ENCODE data around the gene RASL12. TPM values are rescaled to one million over a fixed set of nuclear protein-coding genes. Genes with fewer than 3 reads are reported as not detected.

The RASL12 gene
- total and polyA plus RNA-seq, 7 donors, result 1.8 to 102 (median 29.1) TPM

- Histone ChIP-seq H3K4me1 (peaks cover 3 to 82% (median 74%) of the 10 kb centered on the region in 4 donors), H3K36me3 (peaks cover 0 to 9% (median 4%) of the 10 kb centered on the region in 4 donors), H3K27me3 (no peaks in the 10 kb centered on the region), H3K4me3 (no peak overlapping the region), H3K27ac (peak overlapping the region; percentile 82 to 95 (median 89)), H3K9me3 (no peaks in the 10 kb centered on the region)
- DNase-seq, result peak; percentile 64
- intact Hi-C loops (cut with DNase I), result no loop called here
- TF ChIP-seq POLR2AphosphoS5 (IDR thresholded peaks at IDR 0.05) (no peak), CTCF (IDR thresholded peaks at IDR 0.05) (no peak), EP300 (IDR thresholded peaks at IDR 0.05) (no peak)
- 93 to 94% methylated on average over 17 of the region's 17 CpGs for WGBS, 2 donors
Observed at GRCh38 chr15:65092911-65093792, 25.4 kb upstream of the RASL12 start.

GRCh38 chr15:65091946-65092770 lies 24.4 kb upstream of the RASL12 start:
- no peaks in the 10 kb centered on the region for H3K27me3 ChIP-seq
- H3K9me3 ChIP-seq, result no peaks in the 10 kb centered on the region
- DNase-seq, result peak; percentile 58
- peaks cover 3 to 90% (median 83%) of the 10 kb centered on the region in 4 donors for H3K4me1 ChIP-seq
- H3K27ac ChIP-seq, result peak overlapping the region; percentile 82 to 95 (median 89)
- no peak overlapping the region for H3K4me3 ChIP-seq
- TF ChIP-seq POLR2AphosphoS5 (IDR thresholded peaks at IDR 0.05) (no peak), EP300 (IDR thresholded peaks at IDR 0.05) (no peak), POLR2A (IDR thresholded peaks at IDR 0.05) (no peak), CTCF (IDR thresholded peaks at IDR 0.05) (no peak)
- WGBS, 2 donors, result 85 to 87% methylated on average over 12 of the region's 12 CpGs
- H3K36me3 ChIP-seq, result no peaks in the 10 kb centered on the region
- intact Hi-C loops (cut with DNase I), result no loop called here

GRCh38 chr15:65089206-65089824 lies 21.5 kb upstream of the RASL12 start:
- intact Hi-C loops (cut with DNase I), result loop anchor here (5.0 kb wide), 1 partner anchor 97 kb away; no protein-coding TSS in a partner anchor
- WGBS, 2 donors, result 80 to 82% methylated on average over 5 of the region's 5 CpGs
- no peak overlapping the region for H3K4me3 ChIP-seq
- peaks cover 1 to 88% (median 80%) of the 10 kb centered on the region in 4 donors for H3K4me1 ChIP-seq
- TF ChIP-seq POLR2A (IDR thresholded peaks at IDR 0.05) (no peak), CTCF (IDR thresholded peaks at IDR 0.05) (no peak), POLR2AphosphoS5 (IDR thresholded peaks at IDR 0.05) (peak in 2 of 4 donors; percentile 43 to 46)
- no peaks in the 10 kb centered on the region for H3K36me3 ChIP-seq
- H3K9me3 ChIP-seq, result no peaks in the 10 kb centered on the region
- peak; percentile 71 for DNase-seq
- H3K27me3 ChIP-seq, result no peaks in the 10 kb centered on the region
- peak overlapping the region; percentile 93 to 95 (median 94) for H3K27ac ChIP-seq

GRCh38 chr15:65088643-65089021 lies 20.8 kb upstream of the RASL12 start:
- H3K36me3 ChIP-seq, result no peaks in the 10 kb centered on the region
- H3K27ac ChIP-seq, result peak overlapping the region; percentile 93 to 95 (median 94)
- WGBS, 2 donors, result 12 to 62% methylated on average over 6 of the region's 6 CpGs
- DNase-seq, result no peak
- intact Hi-C loops (cut with DNase I), result loop anchor here (5.0 kb wide), 1 partner anchor 96 kb away; no protein-coding TSS in a partner anchor
- peaks cover 0 to 87% (median 76%) of the 10 kb centered on the region in 4 donors for H3K4me1 ChIP-seq
- no peak overlapping the region for H3K4me3 ChIP-seq
- no peaks in the 10 kb centered on the region for H3K9me3 ChIP-seq
- H3K27me3 ChIP-seq, result no peaks in the 10 kb centered on the region
- TF ChIP-seq POLR2A (IDR thresholded peaks at IDR 0.05) (no peak), EP300 (IDR thresholded peaks at IDR 0.05) (no peak), CTCF (IDR thresholded peaks at IDR 0.05) (no peak), POLR2AphosphoS5 (IDR thresholded peaks at IDR 0.05) (no peak)

All from sigmoid colon (tissue), 7 donors.